Natural killer cell (primary cell): Measurements from ENCODE around the gene VMP1. TPM values are rescaled to one million over a fixed set of nuclear protein-coding genes. Genes with fewer than 3 reads are reported as not detected.

Experiments
- ATAC-seq, 3 donors: fragments of 150-1000 bp in 2 of 3; fragments of 200-7000 bp in 1 of 3; cut with Tn5 transposase; 1 replicate in 1 of 3; 2 replicates in 2 of 3; pipeline ENCODE4 v1.10.0; 2021; ENCODE audit warnings: mild to moderate bottlenecking in 2 of 3, moderate library complexity in 2 of 3
- DNase-seq, 2 donors: peaks; one replicate each; pipeline versions ENCODE4 v3.0.0 to v3.0.0-alpha.2; 2013 to 2021; ENCODE audit warnings: mixed read lengths in 1 of 2
- H3K27ac ChIP-seq: one replicate; pipeline ENCODE4 v1.5.1; 2013; ENCODE audit warnings: mild to moderate bottlenecking, low read length
- H3K27me3 ChIP-seq: one replicate; pipeline ENCODE4 v1.6.1; 2013; ENCODE audit warnings: low read length; ENCODE audit not compliant: control insufficient read depth, insufficient read depth
- H3K36me3 ChIP-seq: one replicate; pipeline ENCODE4 v1.6.1; 2013; ENCODE audit warnings: low read length; ENCODE audit not compliant: control insufficient read depth, insufficient read depth
- H3K4me1 ChIP-seq: one replicate; pipeline ENCODE4 v1.6.1; 2013; ENCODE audit warnings: low read length; ENCODE audit not compliant: control insufficient read depth, insufficient read depth
- H3K4me3 ChIP-seq: one replicate; pipeline ENCODE4 v1.5.1; 2013; ENCODE audit warnings: low read length
- H3K9me3 ChIP-seq: one replicate; pipeline ENCODE4 v1.6.1; 2013; ENCODE audit warnings: low read length; ENCODE audit not compliant: control insufficient read depth, insufficient read depth
- H3K27ac Mint-ChIP-seq, 2 donors: one replicate each; pipeline ENCODE4 v1.8.0; 2022; ENCODE audit warnings: mild to moderate bottlenecking in 2 of 2, mixed read lengths in 2 of 2, moderate library complexity in 1 of 2
- H3K27me3 Mint-ChIP-seq, 2 donors: one replicate each; pipeline ENCODE4 v1.8.0; 2022; ENCODE audit warnings: low read depth in 2 of 2, mixed read lengths in 2 of 2
- H3K36me3 Mint-ChIP-seq: one replicate; pipeline ENCODE4 v1.8.0; 2022; ENCODE audit warnings: mixed read lengths
- H3K4me1 Mint-ChIP-seq, 2 donors: one replicate each; pipeline ENCODE4 v1.8.0; 2022; ENCODE audit warnings: mixed read lengths in 2 of 2
- H3K4me3 Mint-ChIP-seq: one replicate; pipeline ENCODE4 v1.8.0; 2022; ENCODE audit warnings: mild to moderate bottlenecking, moderate library complexity, mixed read lengths
- H3K9me3 Mint-ChIP-seq, 2 donors: one replicate each; pipeline ENCODE4 v1.8.0; 2022; ENCODE audit warnings: mixed read lengths in 2 of 2
- WGBS: methylation state at CpG from one replicate; pipeline ENCODE4 v1.1.7; 2013; ENCODE audit warnings: missing lambda C conversion rate; ENCODE audit not compliant: insufficient coverage; 5-methylcytosine and 5-hydroxymethylcytosine counted together
- intact Hi-C: fragments of 100-400 bp; cut with micrococcal nuclease; formaldehyde crosslinking; loops from one replicate; pipeline ENCODE4 v1.14.2; 2022
- total RNA-seq, 4 donors: library from RNA; stranded (reverse); fragments of 120-200 nt in 1 of 4; gene quantifications; one replicate each; pipeline versions ENCODE4 v1.2.3 to v1.2.4, GENCODE V29; 2013 to 2022
- TF ChIP-seq, protein P1 (sequence below): fragments of 200-600 bp; IDR thresholded peaks from one replicate; pipeline ENCODE4 v1.8.0; 2022; ENCODE audit warnings: antibody characterized with exemption

The VMP1 gene
- total RNA-seq, 3 donors from 2014 or later (not counting 1 experiment from before 2014, with no cell fraction given): 136 to 175 (median 162) TPM

DNA sequence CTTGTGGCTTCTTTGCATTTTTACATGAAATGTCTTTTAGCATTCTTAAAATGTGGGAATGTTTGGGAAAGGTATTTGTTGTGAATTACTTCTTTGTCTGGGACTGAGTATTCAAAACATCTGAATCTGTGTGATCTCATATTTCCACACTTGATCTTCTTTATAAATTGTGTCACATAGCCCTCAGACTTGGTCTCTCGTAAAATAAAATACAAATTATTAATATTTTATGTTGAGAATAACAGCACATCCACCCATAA lies 103.4 kb downstream of the VMP1 start:
- no peaks in the 10 kb centered on the region for H3K9me3 Mint-ChIP-seq
- DNase-seq: no peak
- H3K4me1 Mint-ChIP-seq: peaks cover 13 to 17% of the 10 kb centered on the region in 2 donors
- ATAC-seq: no peak
- H3K27ac ChIP-seq: no peak overlapping the region
- no peak overlapping the region for H3K4me3 ChIP-seq
- H3K36me3 Mint-ChIP-seq: peaks cover 7% of the 10 kb centered on the region
- TF ChIP-seq, protein P1, sequence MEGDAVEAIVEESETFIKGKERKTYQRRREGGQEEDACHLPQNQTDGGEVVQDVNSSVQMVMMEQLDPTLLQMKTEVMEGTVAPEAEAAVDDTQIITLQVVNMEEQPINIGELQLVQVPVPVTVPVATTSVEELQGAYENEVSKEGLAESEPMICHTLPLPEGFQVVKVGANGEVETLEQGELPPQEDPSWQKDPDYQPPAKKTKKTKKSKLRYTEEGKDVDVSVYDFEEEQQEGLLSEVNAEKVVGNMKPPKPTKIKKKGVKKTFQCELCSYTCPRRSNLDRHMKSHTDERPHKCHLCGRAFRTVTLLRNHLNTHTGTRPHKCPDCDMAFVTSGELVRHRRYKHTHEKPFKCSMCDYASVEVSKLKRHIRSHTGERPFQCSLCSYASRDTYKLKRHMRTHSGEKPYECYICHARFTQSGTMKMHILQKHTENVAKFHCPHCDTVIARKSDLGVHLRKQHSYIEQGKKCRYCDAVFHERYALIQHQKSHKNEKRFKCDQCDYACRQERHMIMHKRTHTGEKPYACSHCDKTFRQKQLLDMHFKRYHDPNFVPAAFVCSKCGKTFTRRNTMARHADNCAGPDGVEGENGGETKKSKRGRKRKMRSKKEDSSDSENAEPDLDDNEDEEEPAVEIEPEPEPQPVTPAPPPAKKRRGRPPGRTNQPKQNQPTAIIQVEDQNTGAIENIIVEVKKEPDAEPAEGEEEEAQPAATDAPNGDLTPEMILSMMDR: no peak
- no peaks in the 10 kb centered on the region for H3K27me3 Mint-ChIP-seq
- no peak overlapping the region for H3K4me3 Mint-ChIP-seq
- H3K9me3 ChIP-seq: no peaks in the 10 kb centered on the region
- WGBS: no CpG with 5 or more reads among the region's 1 CpG
- no peaks in the 10 kb centered on the region for H3K27me3 ChIP-seq
- H3K4me1 ChIP-seq: peaks cover 8% of the 10 kb centered on the region
- intact Hi-C loops: no loop called here
- H3K27ac Mint-ChIP-seq: no peak overlapping the region
- peaks cover 14% of the 10 kb centered on the region for H3K36me3 ChIP-seq

DNA sequence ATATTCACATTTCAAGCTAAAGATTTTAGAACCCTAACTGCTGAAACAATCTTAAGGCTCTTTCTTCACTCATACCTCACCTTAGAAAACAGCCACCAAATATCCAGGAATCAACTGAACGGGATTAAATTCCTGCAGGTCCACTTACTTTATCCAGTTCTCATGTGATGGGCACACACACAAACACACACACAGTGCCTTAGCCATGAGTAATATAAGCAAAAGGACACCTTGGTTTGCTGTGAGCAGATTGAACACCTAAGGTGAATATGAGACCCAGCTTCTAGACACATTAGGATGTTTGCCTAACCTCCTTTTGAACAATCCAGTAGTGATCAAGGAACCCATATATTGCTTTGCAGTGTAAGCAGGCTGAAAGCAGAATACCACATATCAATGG lies 103.8 kb downstream of the VMP1 start:
- H3K36me3 Mint-ChIP-seq: peaks cover 7% of the 10 kb centered on the region
- no peaks in the 10 kb centered on the region for H3K27me3 ChIP-seq
- peaks cover 8% of the 10 kb centered on the region for H3K4me1 ChIP-seq
- H3K27me3 Mint-ChIP-seq: no peaks in the 10 kb centered on the region
- TF ChIP-seq, protein P1: no peak
- no peak overlapping the region for H3K27ac Mint-ChIP-seq
- no peak overlapping the region for H3K27ac ChIP-seq
- H3K9me3 Mint-ChIP-seq: no peaks in the 10 kb centered on the region
- H3K9me3 ChIP-seq: no peaks in the 10 kb centered on the region
- peaks cover 13 to 17% of the 10 kb centered on the region in 2 donors for H3K4me1 Mint-ChIP-seq
- no peak overlapping the region for H3K4me3 ChIP-seq
- H3K4me3 Mint-ChIP-seq: no peak overlapping the region
- WGBS: 100% methylated on average over 1 of the region's 1 CpG
- intact Hi-C loops: no loop called here
- no peak for DNase-seq
- H3K36me3 ChIP-seq: peaks cover 17% of the 10 kb centered on the region
- ATAC-seq: no peak

DNA sequence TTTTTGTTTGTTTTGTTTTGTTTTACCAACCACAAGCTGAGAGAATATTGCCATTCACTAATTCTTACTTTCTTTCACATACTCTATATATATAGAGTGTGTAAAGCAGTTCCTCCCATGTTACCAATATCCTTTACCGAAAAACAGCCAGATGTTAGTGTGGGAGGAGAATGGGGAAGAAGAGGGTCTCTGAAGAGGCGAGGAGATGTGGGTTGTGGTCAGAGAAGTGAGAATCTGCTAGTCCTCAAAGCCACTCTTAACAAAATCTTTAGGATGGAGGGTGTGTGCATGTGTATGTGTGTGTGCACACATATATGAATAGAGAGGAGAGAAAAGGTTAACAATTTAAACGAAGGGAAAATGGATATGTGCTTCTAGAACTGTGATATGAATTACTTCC lies 104.7 kb downstream of the VMP1 start:
- ATAC-seq: peak in 1 of 3 donors; percentile 50
- TF ChIP-seq, protein P1: no peak
- no peaks in the 10 kb centered on the region for H3K27me3 Mint-ChIP-seq
- WGBS: 29% methylated on average over 3 of the region's 3 CpGs
- Histone ChIP-seq H3K9me3 (no peaks in the 10 kb centered on the region), H3K4me3 (no peak overlapping the region), H3K27ac (no peak overlapping the region), H3K36me3 (peaks cover 18% of the 10 kb centered on the region), H3K27me3 (no peaks in the 10 kb centered on the region), H3K4me1 (peaks cover 8% of the 10 kb centered on the region)
- intact Hi-C loops: no loop called here
- H3K4me3 Mint-ChIP-seq: peak overlapping the region; percentile 51
- H3K27ac Mint-ChIP-seq: peak overlapping the region; percentile 71 to 78
- no peaks in the 10 kb centered on the region for H3K9me3 Mint-ChIP-seq
- peaks cover 7% of the 10 kb centered on the region for H3K36me3 Mint-ChIP-seq
- no peak for DNase-seq
- H3K4me1 Mint-ChIP-seq: peaks cover 13 to 17% of the 10 kb centered on the region in 2 donors

- whole genome bisulfite sequencing: no CpG with 5 or more reads among the region's 1 CpG
- Mint-ChIP-seq H3K4me3 (no peak overlapping the region), H3K27me3 (no peaks in the 10 kb centered on the region), H3K4me1 (peaks cover 13 to 17% of the 10 kb centered on the region in 2 donors), H3K36me3 (peaks cover 7% of the 10 kb centered on the region), H3K27ac (no peak overlapping the region), H3K9me3 (no peaks in the 10 kb centered on the region)
- intact Hi-C loops: no loop called here
- peaks cover 8% of the 10 kb centered on the region for H3K4me1 ChIP-seq
- H3K36me3 ChIP-seq: peaks cover 21% of the 10 kb centered on the region
- no peak for ATAC-seq
- H3K9me3 ChIP-seq: no peaks in the 10 kb centered on the region
- TF ChIP-seq, protein P1: no peak
- no peak for DNase-seq
- H3K4me3 ChIP-seq: no peak overlapping the region
- H3K27me3 ChIP-seq: no peaks in the 10 kb centered on the region
- no peak overlapping the region for H3K27ac ChIP-seq
Measured at GRCh38 chr17:59814276-59814675, 106.8 kb downstream of the VMP1 start.
